ENCODE results near the gene TENT4A. TPM values are rescaled to one million over a fixed set of nuclear protein-coding genes. Genes with fewer than 3 reads are reported as not detected.

TENT4A gene
- total and polyA plus RNA-seq, 2 of the 13 experiments (the other 11 are each of a cell fraction or from before 2014, with no cell fraction given), result 6.3 to 13.3 TPM

DNA sequence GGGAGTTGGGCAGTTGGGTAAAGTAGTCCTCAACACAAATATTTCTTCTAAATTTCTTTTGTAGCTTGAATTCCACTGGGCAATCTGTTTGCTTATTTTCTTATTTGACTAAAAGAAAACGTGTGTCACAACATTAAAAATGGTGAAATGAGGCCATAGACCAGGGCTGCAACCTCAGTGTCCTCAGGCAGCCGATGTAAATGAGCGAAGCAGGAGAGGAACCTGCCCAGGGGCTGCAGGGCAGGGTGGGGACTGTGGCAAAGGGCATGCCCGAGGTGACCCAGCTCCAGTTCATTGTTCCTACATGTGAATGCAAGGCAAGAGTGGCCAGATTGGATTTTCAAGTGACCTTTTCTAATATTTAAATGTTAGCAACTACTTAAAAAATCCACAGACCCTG, 74.7 kb downstream of the TENT4A start:
- POLR2A ChIA-PET, result no interaction called here
- Histone ChIP-seq H3K36me3 (replicated peaks in 1 of 2; ENCODE audit: control insufficient read depth in 1 of 2, insufficient read depth in 2 of 2, low read length in 2 of 2) (no peaks in the 10 kb centered on the region), H3K4me2 (ENCODE audit: low read depth, low read length) (no peak overlapping the region), H3K9ac (ENCODE audit: insufficient read depth, low read depth, low read length) (no peak overlapping the region), H3K79me2 (ENCODE audit: insufficient read depth, low read length) (no peaks in the 10 kb centered on the region), H3K27ac (ENCODE audit: extremely low read length, insufficient read depth, low read length) (no peak overlapping the region), H3K4me3 (replicated peaks in 1 of 3; ENCODE audit: insufficient read depth in 1 of 3, low read depth in 2 of 3, low read length in 3 of 3) (no peak overlapping the region), H3K9me3 (ENCODE audit: low read length) (no peaks in the 10 kb centered on the region), H3K4me1 (ENCODE audit: insufficient read depth, low read length) (no peaks in the 10 kb centered on the region), H3K27me3 (ENCODE audit: control insufficient read depth in 1 of 2, insufficient read depth in 2 of 2, low read length in 2 of 2) (peaks cover 1 to 11% of the 10 kb centered on the region in 2 experiments; a peak in 2 of 5 replicates), H2AFZ (ENCODE audit: low read length) (no peak overlapping the region), H4K20me1 (ENCODE audit: insufficient read depth, low read length) (no peaks in the 10 kb centered on the region)
- CTCF ChIA-PET (ENCODE audit: low intra/inter-chr PET ratio, low total read pairs), result no interaction called here
- TF ChIP-seq ZSCAN31 (CRISPR knock-in tag; IDR thresholded peaks at IDR 0.05; ENCODE audit: low read depth) (no peak), ZNF367 (CRISPR knock-in tag; IDR thresholded peaks at IDR 0.05; ENCODE audit: borderline replicate concordance) (no peak), ZFP37 (CRISPR knock-in tag; IDR thresholded peaks at IDR 0.05; ENCODE audit: borderline replicate concordance) (no peak), NAIF1 (CRISPR knock-in tag; IDR thresholded peaks at IDR 0.05; ENCODE audit: borderline replicate concordance) (no peak), ZNF343 (CRISPR knock-in tag; IDR thresholded peaks at IDR 0.05) (no peak)
- TF ChIP-seq, protein P1, sequence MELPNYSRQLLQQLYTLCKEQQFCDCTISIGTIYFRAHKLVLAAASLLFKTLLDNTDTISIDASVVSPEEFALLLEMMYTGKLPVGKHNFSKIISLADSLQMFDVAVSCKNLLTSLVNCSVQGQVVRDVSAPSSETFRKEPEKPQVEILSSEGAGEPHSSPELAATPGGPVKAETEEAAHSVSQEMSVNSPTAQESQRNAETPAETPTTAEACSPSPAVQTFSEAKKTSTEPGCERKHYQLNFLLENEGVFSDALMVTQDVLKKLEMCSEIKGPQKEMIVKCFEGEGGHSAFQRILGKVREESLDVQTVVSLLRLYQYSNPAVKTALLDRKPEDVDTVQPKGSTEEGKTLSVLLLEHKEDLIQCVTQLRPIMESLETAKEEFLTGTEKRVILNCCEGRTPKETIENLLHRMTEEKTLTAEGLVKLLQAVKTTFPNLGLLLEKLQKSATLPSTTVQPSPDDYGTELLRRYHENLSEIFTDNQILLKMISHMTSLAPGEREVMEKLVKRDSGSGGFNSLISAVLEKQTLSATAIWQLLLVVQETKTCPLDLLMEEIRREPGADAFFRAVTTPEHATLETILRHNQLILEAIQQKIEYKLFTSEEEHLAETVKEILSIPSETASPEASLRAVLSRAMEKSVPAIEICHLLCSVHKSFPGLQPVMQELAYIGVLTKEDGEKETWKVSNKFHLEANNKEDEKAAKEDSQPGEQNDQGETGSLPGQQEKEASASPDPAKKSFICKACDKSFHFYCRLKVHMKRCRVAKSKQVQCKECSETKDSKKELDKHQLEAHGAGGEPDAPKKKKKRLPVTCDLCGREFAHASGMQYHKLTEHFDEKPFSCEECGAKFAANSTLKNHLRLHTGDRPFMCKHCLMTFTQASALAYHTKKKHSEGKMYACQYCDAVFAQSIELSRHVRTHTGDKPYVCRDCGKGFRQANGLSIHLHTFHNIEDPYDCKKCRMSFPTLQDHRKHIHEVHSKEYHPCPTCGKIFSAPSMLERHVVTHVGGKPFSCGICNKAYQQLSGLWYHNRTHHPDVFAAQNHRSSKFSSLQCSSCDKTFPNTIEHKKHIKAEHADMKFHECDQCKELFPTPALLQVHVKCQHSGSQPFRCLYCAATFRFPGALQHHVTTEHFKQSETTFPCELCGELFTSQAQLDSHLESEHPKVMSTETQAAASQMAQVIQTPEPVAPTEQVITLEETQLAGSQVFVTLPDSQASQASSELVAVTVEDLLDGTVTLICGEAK (IDR thresholded peaks at IDR 0.05), result no peak
- TF ChIP-seq, protein P1 (CRISPR knock-in tag; IDR thresholded peaks at IDR 0.05), result no peak
- TF ChIP-seq, protein P2, sequence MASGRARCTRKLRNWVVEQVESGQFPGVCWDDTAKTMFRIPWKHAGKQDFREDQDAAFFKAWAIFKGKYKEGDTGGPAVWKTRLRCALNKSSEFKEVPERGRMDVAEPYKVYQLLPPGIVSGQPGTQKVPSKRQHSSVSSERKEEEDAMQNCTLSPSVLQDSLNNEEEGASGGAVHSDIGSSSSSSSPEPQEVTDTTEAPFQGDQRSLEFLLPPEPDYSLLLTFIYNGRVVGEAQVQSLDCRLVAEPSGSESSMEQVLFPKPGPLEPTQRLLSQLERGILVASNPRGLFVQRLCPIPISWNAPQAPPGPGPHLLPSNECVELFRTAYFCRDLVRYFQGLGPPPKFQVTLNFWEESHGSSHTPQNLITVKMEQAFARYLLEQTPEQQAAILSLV (CRISPR knock-in tag; IDR thresholded peaks at IDR 0.05; ENCODE audit: borderline replicate concordance), result no peak
- DNase-seq (ENCODE audit: low spot score) (no peak), ATAC-seq (no peak), FAIRE-seq (no peak)
- intact Hi-C loops (cut with micrococcal nuclease; ENCODE audit: unreplicated experiment) (no loop called here), in situ Hi-C loops (cut with HindIII; ENCODE audit: extremely low pct_ligation_motif_present, low pct_unique_long_range_greater_than_20kb) (no loop called here)
- WGBS (ENCODE audit: low lambda C conversion rate), result 58% methylated on average over 4 of the region's 4 CpGs
- BruUV-seq (replicated peaks), result no TSS peak

Data from HepG2 (cell line).